GM12865 (cell line): ENCODE data around the gene MS4A7.

Source experiments
- DNase-seq: peaks from one replicate; pipeline ENCODE4 v3.0.0; 2010; ENCODE audit warnings: low read depth
- H3K4me3 ChIP-seq: 2 replicates; pipeline ENCODE4 v1.5.1; 2011; ENCODE audit warnings: mild to moderate bottlenecking, low read depth, low read length, control low read depth
- CTCF ChIP-seq: IDR thresholded peaks from 2 replicates; pipeline ENCODE4 v1.5.1; 2011; ENCODE audit warnings: low read length, control low read depth, low read depth, inconsistent platforms; ENCODE audit not compliant: insufficient read depth; ENCODE audit errors: missing control alignments

Gene MS4A7

GRCh38 chr11:60377401-60378136 is 763 bp upstream of the MS4A7 start:
- no peak for TF ChIP-seq CTCF
- DNase-seq = peak; percentile 77
- H3K4me3 ChIP-seq = peak overlapping the region; percentile 25; the same call in 1 of the 2 replicates

DNA sequence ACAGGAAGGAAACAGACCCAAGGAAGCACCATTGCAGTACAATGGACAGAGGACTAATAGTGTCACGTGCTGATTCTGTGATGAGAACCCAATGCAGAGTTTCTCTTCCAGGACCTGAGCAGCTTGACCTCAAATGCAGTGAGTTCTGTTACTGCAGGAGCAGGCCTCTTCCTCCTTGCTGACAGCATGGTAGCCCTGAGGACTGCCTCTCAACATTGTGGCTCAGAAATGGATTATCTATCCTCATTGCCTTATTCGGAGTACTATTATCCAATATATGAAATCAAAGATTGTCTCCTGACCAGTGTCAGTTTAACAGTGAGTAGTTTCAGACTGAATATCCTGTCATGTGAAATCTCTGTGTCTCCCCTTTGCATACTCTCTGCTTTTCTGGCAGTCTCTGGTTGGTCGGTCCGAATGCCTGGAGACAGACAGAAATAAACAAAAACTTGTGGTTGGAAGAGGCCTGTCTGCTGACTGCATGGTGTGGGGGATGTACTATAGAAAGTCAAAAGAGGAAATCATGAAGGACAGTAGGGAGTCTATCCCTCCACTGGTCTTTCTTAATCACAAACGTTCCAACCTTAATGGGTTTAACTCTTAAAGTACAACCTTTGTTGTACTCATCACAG is 11.1 kb downstream of the MS4A7 start:
- no peak for TF ChIP-seq CTCF
- H3K4me3 ChIP-seq = no peak overlapping the region
- DNase-seq = peak; percentile 82

GRCh38 chr11:60390419-60390818 is 12.1 kb downstream of the MS4A7 start:
- H3K4me3 ChIP-seq = no peak overlapping the region
- TF ChIP-seq CTCF = no peak
- peak; percentile 9 for DNase-seq

DNA sequence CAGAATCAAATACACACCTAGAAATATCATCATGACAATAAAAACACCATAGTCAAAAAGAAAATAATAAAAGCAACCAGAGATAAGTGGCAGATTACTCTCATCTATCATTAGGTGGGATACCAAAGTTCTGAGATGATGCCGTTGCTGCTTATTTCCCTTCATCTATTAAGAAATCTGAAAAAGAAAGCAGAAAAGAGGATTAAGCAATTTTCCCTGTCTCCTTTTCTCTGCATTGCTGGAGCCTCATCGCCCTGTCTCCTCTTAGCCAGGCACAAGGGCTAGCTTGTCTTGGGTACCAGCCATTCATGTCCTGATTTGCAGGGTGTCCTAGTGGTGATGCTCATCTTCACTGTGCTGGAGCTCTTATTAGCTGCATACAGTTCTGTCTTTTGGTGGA is 14.0 kb downstream of the MS4A7 start:
- DNase-seq = no peak
- no peak for TF ChIP-seq CTCF
- H3K4me3 ChIP-seq = no peak overlapping the region

- no peak for DNase-seq
- no peak overlapping the region for H3K4me3 ChIP-seq
- no peak for TF ChIP-seq CTCF
Measured at GRCh38 chr11:60393016-60393415, 14.7 kb downstream of the MS4A7 start.

DNA sequence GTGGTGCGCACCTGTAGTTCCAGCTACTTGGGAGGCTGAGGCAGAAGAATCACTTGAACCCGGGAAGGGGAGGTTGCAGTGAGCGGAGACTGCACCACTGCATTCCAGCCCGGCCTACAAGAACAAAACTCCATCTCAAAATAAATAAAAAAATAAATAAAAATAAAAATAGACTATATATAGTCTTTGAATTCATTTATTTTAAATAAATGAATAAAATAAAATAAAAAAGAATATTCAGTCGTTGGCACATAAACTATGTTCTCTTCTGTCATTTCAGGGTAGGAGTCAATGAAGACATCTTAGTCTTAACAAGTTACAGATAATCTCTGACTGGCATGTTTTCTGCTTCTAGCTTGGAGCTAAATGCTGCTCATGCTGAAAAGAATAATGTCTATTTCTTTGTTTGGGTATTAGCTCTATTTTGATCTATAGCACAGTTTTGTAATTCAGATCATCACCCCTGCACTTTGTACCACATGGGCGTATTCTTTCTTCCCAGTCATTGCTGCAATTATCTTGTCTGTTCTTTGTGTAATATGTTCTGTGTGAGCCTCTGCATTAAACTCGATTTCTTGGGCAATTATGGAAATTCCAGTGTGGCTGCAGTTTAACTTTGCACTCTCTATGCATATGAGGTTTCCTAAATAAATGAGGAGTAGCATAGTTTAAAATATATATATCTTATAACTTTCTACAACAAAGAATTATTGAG is 16.5 kb downstream of the MS4A7 start:
- no peak for TF ChIP-seq CTCF
- H3K4me3 ChIP-seq = no peak overlapping the region
- no peak for DNase-seq
